Measurements from ENCODE around the gene MED12. TPM values are rescaled to one million over a fixed set of nuclear protein-coding genes. Genes with fewer than 3 reads are reported as not detected.

The MED12 gene
- total and polyA plus RNA-seq, 10 of the 15 experiments (the other 5 are each of a cell fraction or from before 2014, with no cell fraction given), result 0.68 to 28.5 (median 13.7) TPM

DNA sequence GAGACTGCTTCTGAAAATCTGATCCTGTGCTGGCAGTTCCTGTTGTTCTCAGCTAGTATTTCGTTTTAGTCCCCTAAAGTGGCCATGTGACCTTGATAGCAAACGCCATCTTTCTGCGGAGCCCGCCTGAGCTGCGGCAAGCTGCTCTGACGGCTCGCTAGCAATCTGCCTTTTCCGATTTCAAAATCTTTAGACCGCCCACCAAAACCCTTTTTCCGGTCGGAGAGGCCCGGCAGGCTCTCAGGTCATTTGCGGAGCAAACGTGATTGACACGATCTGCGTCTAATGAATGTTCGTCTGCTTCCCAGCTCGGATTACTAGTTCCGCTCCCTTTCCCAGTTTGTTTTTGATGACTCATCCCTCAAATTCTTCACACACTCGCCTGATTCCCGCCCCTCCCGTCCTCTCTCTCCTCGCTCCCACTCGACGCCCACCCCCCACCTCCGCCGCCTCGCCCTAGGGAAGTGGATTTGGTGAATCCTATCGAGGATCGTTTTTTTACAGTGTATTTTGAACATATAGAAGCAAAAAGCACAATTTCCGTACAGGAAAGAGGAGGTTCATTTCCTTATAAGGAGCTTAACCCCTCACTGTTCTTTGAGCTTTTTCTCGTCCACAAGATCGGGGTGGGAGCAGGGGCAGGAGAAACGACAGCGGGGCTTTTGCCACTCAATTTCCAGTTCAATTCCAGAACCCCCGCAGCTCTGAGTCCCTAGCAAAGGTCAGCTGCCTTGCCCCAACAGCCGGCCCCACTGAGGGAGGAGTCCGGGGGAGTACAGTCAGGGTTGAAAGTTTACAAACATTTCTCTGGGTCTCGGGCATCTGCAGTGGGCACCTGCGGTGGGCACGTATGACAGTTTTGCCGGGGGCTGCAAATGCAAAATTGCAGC lies 63.8 kb downstream of the MED12 start (continued):
- 0 out of 2 replicates have a peak, but pooled peaks have one; percentile 30 for TF ChIP-seq EED (IDR thresholded peaks at IDR 0.05; ENCODE audit: low read depth)
- TF ChIP-seq TAF1 (IDR thresholded peaks at IDR 0.05; ENCODE audit: borderline replicate concordance, low read depth, low read length), result peak; percentile 82; the same call in 1 of the 2 replicates
- TF ChIP-seq, protein P1, sequence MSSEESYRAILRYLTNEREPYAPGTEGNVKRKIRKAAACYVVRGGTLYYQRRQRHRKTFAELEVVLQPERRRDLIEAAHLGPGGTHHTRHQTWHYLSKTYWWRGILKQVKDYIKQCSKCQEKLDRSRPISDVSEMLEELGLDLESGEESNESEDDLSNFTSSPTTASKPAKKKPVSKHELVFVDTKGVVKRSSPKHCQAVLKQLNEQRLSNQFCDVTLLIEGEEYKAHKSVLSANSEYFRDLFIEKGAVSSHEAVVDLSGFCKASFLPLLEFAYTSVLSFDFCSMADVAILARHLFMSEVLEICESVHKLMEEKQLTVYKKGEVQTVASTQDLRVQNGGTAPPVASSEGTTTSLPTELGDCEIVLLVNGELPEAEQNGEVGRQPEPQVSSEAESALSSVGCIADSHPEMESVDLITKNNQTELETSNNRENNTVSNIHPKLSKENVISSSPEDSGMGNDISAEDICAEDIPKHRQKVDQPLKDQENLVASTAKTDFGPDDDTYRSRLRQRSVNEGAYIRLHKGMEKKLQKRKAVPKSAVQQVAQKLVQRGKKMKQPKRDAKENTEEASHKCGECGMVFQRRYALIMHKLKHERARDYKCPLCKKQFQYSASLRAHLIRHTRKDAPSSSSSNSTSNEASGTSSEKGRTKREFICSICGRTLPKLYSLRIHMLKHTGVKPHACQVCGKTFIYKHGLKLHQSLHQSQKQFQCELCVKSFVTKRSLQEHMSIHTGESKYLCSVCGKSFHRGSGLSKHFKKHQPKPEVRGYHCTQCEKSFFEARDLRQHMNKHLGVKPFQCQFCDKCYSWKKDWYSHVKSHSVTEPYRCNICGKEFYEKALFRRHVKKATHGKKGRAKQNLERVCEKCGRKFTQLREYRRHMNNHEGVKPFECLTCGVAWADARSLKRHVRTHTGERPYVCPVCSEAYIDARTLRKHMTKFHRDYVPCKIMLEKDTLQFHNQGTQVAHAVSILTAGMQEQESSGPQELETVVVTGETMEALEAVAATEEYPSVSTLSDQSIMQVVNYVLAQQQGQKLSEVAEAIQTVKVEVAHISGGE (CRISPR knock-in tag; IDR thresholded peaks at IDR 0.05), result no peak
- TF ChIP-seq TCF12 (IDR thresholded peaks at IDR 0.05; ENCODE audit: low read depth, low read length), result 0 out of 2 replicates have a peak, but pooled peaks have one; percentile 21
- TF ChIP-seq MTA3 (IDR thresholded peaks at IDR 0.05; ENCODE audit: borderline replicate concordance, low read length), result 0 out of 2 replicates have a peak, but pooled peaks have one; percentile 3
- TF ChIP-seq IRF4 (IDR thresholded peaks at IDR 0.05; ENCODE audit: low read depth, low read length), result no peak
- no peak for TF ChIP-seq JUNB (IDR thresholded peaks at IDR 0.05)
- TF ChIP-seq, protein P2, sequence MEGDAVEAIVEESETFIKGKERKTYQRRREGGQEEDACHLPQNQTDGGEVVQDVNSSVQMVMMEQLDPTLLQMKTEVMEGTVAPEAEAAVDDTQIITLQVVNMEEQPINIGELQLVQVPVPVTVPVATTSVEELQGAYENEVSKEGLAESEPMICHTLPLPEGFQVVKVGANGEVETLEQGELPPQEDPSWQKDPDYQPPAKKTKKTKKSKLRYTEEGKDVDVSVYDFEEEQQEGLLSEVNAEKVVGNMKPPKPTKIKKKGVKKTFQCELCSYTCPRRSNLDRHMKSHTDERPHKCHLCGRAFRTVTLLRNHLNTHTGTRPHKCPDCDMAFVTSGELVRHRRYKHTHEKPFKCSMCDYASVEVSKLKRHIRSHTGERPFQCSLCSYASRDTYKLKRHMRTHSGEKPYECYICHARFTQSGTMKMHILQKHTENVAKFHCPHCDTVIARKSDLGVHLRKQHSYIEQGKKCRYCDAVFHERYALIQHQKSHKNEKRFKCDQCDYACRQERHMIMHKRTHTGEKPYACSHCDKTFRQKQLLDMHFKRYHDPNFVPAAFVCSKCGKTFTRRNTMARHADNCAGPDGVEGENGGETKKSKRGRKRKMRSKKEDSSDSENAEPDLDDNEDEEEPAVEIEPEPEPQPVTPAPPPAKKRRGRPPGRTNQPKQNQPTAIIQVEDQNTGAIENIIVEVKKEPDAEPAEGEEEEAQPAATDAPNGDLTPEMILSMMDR (IDR thresholded peaks at IDR 0.05 in 2 of 3, conservative IDR thresholded peaks at IDR 0.05 in 1 of 3; ENCODE audit: control insufficient read depth in 2 of 3, extremely low read depth in 1 of 3, insufficient read depth in 1 of 3, low read depth in 3 of 3, low read length in 3 of 3), result no peak
- peak; percentile 89 for TF ChIP-seq POLR2AphosphoS5 (IDR thresholded peaks at IDR 0.05; ENCODE audit: low read length)
- TF ChIP-seq, protein P3, sequence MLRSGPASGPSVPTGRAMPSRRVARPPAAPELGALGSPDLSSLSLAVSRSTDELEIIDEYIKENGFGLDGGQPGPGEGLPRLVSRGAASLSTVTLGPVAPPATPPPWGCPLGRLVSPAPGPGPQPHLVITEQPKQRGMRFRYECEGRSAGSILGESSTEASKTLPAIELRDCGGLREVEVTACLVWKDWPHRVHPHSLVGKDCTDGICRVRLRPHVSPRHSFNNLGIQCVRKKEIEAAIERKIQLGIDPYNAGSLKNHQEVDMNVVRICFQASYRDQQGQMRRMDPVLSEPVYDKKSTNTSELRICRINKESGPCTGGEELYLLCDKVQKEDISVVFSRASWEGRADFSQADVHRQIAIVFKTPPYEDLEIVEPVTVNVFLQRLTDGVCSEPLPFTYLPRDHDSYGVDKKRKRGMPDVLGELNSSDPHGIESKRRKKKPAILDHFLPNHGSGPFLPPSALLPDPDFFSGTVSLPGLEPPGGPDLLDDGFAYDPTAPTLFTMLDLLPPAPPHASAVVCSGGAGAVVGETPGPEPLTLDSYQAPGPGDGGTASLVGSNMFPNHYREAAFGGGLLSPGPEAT (IDR thresholded peaks at IDR 0.05; ENCODE audit: low read depth), result peak; percentile 37; the same call in 1 of the 2 replicates
- TF ChIP-seq, protein P4, sequence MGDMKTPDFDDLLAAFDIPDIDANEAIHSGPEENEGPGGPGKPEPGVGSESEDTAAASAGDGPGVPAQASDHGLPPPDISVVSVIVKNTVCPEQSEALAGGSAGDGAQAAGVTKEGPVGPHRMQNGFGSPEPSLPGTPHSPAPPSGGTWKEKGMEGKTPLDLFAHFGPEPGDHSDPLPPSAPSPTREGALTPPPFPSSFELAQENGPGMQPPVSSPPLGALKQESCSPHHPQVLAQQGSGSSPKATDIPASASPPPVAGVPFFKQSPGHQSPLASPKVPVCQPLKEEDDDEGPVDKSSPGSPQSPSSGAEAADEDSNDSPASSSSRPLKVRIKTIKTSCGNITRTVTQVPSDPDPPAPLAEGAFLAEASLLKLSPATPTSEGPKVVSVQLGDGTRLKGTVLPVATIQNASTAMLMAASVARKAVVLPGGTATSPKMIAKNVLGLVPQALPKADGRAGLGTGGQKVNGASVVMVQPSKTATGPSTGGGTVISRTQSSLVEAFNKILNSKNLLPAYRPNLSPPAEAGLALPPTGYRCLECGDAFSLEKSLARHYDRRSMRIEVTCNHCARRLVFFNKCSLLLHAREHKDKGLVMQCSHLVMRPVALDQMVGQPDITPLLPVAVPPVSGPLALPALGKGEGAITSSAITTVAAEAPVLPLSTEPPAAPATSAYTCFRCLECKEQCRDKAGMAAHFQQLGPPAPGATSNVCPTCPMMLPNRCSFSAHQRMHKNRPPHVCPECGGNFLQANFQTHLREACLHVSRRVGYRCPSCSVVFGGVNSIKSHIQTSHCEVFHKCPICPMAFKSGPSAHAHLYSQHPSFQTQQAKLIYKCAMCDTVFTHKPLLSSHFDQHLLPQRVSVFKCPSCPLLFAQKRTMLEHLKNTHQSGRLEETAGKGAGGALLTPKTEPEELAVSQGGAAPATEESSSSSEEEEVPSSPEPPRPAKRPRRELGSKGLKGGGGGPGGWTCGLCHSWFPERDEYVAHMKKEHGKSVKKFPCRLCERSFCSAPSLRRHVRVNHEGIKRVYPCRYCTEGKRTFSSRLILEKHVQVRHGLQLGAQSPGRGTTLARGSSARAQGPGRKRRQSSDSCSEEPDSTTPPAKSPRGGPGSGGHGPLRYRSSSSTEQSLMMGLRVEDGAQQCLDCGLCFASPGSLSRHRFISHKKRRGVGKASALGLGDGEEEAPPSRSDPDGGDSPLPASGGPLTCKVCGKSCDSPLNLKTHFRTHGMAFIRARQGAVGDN (IDR thresholded peaks at IDR 0.05), result peak; percentile 53
- TF ChIP-seq, protein P5, sequence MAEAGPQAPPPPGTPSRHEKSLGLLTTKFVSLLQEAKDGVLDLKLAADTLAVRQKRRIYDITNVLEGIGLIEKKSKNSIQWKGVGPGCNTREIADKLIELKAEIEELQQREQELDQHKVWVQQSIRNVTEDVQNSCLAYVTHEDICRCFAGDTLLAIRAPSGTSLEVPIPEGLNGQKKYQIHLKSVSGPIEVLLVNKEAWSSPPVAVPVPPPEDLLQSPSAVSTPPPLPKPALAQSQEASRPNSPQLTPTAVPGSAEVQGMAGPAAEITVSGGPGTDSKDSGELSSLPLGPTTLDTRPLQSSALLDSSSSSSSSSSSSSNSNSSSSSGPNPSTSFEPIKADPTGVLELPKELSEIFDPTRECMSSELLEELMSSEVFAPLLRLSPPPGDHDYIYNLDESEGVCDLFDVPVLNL (IDR thresholded peaks at IDR 0.05; ENCODE audit: low read depth, low read length), result 0 out of 2 replicates have a peak, but pooled peaks have one; percentile 54
- TF ChIP-seq, protein P6, sequence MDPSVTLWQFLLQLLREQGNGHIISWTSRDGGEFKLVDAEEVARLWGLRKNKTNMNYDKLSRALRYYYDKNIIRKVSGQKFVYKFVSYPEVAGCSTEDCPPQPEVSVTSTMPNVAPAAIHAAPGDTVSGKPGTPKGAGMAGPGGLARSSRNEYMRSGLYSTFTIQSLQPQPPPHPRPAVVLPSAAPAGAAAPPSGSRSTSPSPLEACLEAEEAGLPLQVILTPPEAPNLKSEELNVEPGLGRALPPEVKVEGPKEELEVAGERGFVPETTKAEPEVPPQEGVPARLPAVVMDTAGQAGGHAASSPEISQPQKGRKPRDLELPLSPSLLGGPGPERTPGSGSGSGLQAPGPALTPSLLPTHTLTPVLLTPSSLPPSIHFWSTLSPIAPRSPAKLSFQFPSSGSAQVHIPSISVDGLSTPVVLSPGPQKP (IDR thresholded peaks at IDR 0.05; ENCODE audit: low read depth, low read length), result no peak; the same call in 1 of the 2 replicates
